HepG2 (cell line): ENCODE data around the gene ADGRG1. TPM values are rescaled to one million over a fixed set of nuclear protein-coding genes. Genes with fewer than 3 reads are reported as not detected.
A peak's percentile ranks its signal among the peaks of the same experiment; 100 is the strongest.

ENCODE experiments used
- ATAC-seq: fragments of 200-7000 bp; cut with Tn5 transposase; 3 replicates; pipeline ENCODE4 v1.9.1; 2020; ENCODE audit warnings: mild to moderate bottlenecking, moderate library complexity
- BruUV-seq: library from RNA; stranded (reverse); fragments of 400-500 nt; replicated peaks from 2 replicates; lab custom pipeline; 2021; lab: Mats Ljungman, UMichigan
- CTCF ChIA-PET: fragments of 300-600 bp; formaldehyde crosslinking; extraction: SDS; loops from one replicate; lab custom pipeline; 2021; ENCODE audit warnings: low total read pairs, inconsistent platforms, low intra/inter-chr PET ratio; lab: Yijun Ruan, JAX
- POLR2A ChIA-PET: fragments of 350-600 bp; sonication (Branson Sonifier 250); formaldehyde crosslinking; loops from one replicate; lab custom pipeline; 2020; ENCODE audit warnings: antibody characterized with exemption, inconsistent platforms; lab: Yijun Ruan, JAX
- DNase-seq: peaks from one replicate; pipeline ENCODE4 v3.0.0-alpha.2; 2015; ENCODE audit warnings: low spot score
- FAIRE-seq: peaks from 3 replicates; lab custom pipeline; 2011; peaks lifted over from hg19 to GRCh38; lab: Jason Lieb, UNC
- H2AFZ ChIP-seq: one replicate; pipeline ENCODE4 v1.6.1; 2011; ENCODE audit warnings: low read length, inconsistent platforms
- H3K27ac ChIP-seq: fragments of 300-600 bp; 3 replicates; pipeline ENCODE4 v1.8.0; 2011; ENCODE audit warnings: mixed run types, mild to moderate bottlenecking, mixed read lengths, low read length, inconsistent platforms; ENCODE audit not compliant: insufficient read depth; ENCODE audit errors: extremely low read length
- H3K27me3 ChIP-seq, 2 experiments: fragments of 200-600 bp in 1 of 2; 2 replicates in 1 of 2; 3 replicates in 1 of 2; pipeline versions ENCODE4 v1.6.0 to v1.8.0; 2011; ENCODE audit warnings: low read length in 2 of 2, mild to moderate bottlenecking in 2 of 2, moderate library complexity in 2 of 2, inconsistent platforms in 1 of 2; ENCODE audit not compliant: insufficient read depth in 2 of 2, control insufficient read depth in 1 of 2
- H3K36me3 ChIP-seq, 2 experiments: fragments of 200-600 bp in 1 of 2; replicated peaks in 1 of 2; 2 replicates in 1 of 2; 3 replicates in 1 of 2; pipeline versions ENCODE4 v1.5.1 to v1.8.0; 2011; ENCODE audit warnings: low read length in 2 of 2, inconsistent platforms in 1 of 2; ENCODE audit not compliant: insufficient read depth in 2 of 2, control insufficient read depth in 1 of 2
- H3K4me1 ChIP-seq: 2 replicates; pipeline ENCODE4 v1.5.1; 2012; ENCODE audit warnings: low read length, inconsistent platforms; ENCODE audit not compliant: insufficient read depth
- H3K4me2 ChIP-seq: 2 replicates; pipeline ENCODE4 v1.6.0; 2011; ENCODE audit warnings: low read depth, low read length, inconsistent platforms
- H3K4me3 ChIP-seq, 3 experiments: fragments of 200-600 bp in 1 of 3; sonication (generic), shearing (Covaris generic) in 1 of 3; replicated peaks in 1 of 3; 2 replicates each; pipeline ENCODE4 v1.5.1; 2011 to 2016; ENCODE audit warnings: low read length in 3 of 3, inconsistent platforms in 2 of 3, low read depth in 2 of 3, mild to moderate bottlenecking in 2 of 3, control low read depth in 1 of 3, mixed read lengths in 1 of 3; ENCODE audit not compliant: insufficient read depth in 1 of 3
- H3K79me2 ChIP-seq: one replicate; pipeline ENCODE4 v1.6.1; 2011; ENCODE audit warnings: low read length, inconsistent platforms; ENCODE audit not compliant: insufficient read depth
- H3K9ac ChIP-seq: 2 replicates; pipeline ENCODE4 v1.6.0; 2011; ENCODE audit warnings: mild to moderate bottlenecking, low read depth, low read length, inconsistent platforms; ENCODE audit not compliant: insufficient read depth
- H3K9me3 ChIP-seq: 2 replicates; pipeline ENCODE4 v1.5.1; 2012; ENCODE audit warnings: mild to moderate bottlenecking, low read length
- H4K20me1 ChIP-seq: 2 replicates; pipeline ENCODE4 v1.6.0; 2011; ENCODE audit warnings: inconsistent platforms, mild to moderate bottlenecking, low read length, moderate library complexity; ENCODE audit not compliant: insufficient read depth
- AGO1 ChIP-seq: fragments of 200-400 bp; formaldehyde crosslinking; IDR thresholded peaks from 2 replicates; pipeline ENCODE4 v1.6.1; 2017; ENCODE audit warnings: mild to moderate bottlenecking, low read depth, low read length, moderate library complexity; ENCODE audit not compliant: poor library complexity, severe bottlenecking
- ATM ChIP-seq: fragments of 450-650 bp; IDR thresholded peaks from 2 replicates; pipeline ENCODE4 v1.7.1; 2017; ENCODE audit warnings: mild to moderate bottlenecking, borderline replicate concordance
- HMG20A ChIP-seq: IDR thresholded peaks from 2 replicates; pipeline ENCODE4 v1.6.1; 2016; ENCODE audit warnings: borderline replicate concordance
- HNF4G ChIP-seq, 2 experiments: sonication (generic) in 1 of 2; formaldehyde crosslinking in 1 of 2; IDR thresholded peaks; 2 replicates each; pipeline versions ENCODE4 v1.4.0 to v1.6.1; 2011 to 2020; ENCODE audit warnings: borderline replicate concordance in 2 of 2, low read depth in 2 of 2, mild to moderate bottlenecking in 2 of 2, low read length in 1 of 2, missing genetic modification reagents in 1 of 2, moderate library complexity in 1 of 2
- HNRNPK ChIP-seq: fragments of 200-400 bp; formaldehyde crosslinking; IDR thresholded peaks from 2 replicates; pipeline ENCODE4 v1.6.1; 2018; ENCODE audit warnings: low read length, low read depth, moderate library complexity, mild to moderate bottlenecking; ENCODE audit not compliant: poor library complexity, severe bottlenecking
- IRX3 ChIP-seq: sonication (generic); formaldehyde crosslinking; IDR thresholded peaks from 2 replicates; pipeline ENCODE4 v1.8.1; 2023; ENCODE audit warnings: mild to moderate bottlenecking, low read depth, missing genetic modification reagents, borderline replicate concordance
- ISL2 ChIP-seq: sonication (generic); formaldehyde crosslinking; IDR thresholded peaks from 2 replicates; pipeline ENCODE4 v1.5.0; 2020; ENCODE audit warnings: missing genetic modification reagents
- JDP2 ChIP-seq: sonication (generic); formaldehyde crosslinking; IDR thresholded peaks from 2 replicates; pipeline ENCODE4 v1.8.1; 2022; ENCODE audit warnings: missing genetic modification reagents, borderline replicate concordance
- KDM4B ChIP-seq: sonication (generic); formaldehyde crosslinking; IDR thresholded peaks from 2 replicates; pipeline ENCODE4 v1.4.0; 2020; ENCODE audit warnings: missing genetic modification reagents
- MATR3 ChIP-seq: sonication (generic); formaldehyde crosslinking; IDR thresholded peaks from 2 replicates; pipeline ENCODE4 v1.4.0; 2020; ENCODE audit warnings: missing genetic modification reagents
- MAZ ChIP-seq, 2 experiments: sonication (generic) in 1 of 2; formaldehyde crosslinking in 1 of 2; IDR thresholded peaks; 2 replicates each; pipeline versions ENCODE4 v1.5.0 to v1.6.1; 2012 to 2020; ENCODE audit warnings: low read depth in 2 of 2, mild to moderate bottlenecking in 2 of 2, borderline replicate concordance in 1 of 2, improper control_type of control experiment in 1 of 2, low read length in 1 of 2, missing genetic modification reagents in 1 of 2, moderate library complexity in 1 of 2
- SP1 ChIP-seq, 2 experiments: fragments of 450-650 bp in 1 of 2; sonication (generic) in 1 of 2; formaldehyde crosslinking in 1 of 2; IDR thresholded peaks; 2 replicates each; pipeline versions ENCODE4 v1.4.0 to v1.6.1; 2016 to 2020; ENCODE audit warnings: missing genetic modification reagents in 1 of 2
- TGIF2 ChIP-seq: IDR thresholded peaks from 2 replicates; pipeline ENCODE4 v1.6.1; 2016; ENCODE audit warnings: control low read depth, missing compliant biosample characterization
- THYN1 ChIP-seq: sonication (generic); formaldehyde crosslinking; IDR thresholded peaks from 2 replicates; pipeline ENCODE4 v1.8.1; 2023; ENCODE audit warnings: low read depth, mild to moderate bottlenecking, moderate library complexity, missing genetic modification reagents, borderline replicate concordance
- YEATS4 ChIP-seq: sonication (generic); formaldehyde crosslinking; IDR thresholded peaks from 2 replicates; pipeline ENCODE4 v1.4.0; 2020; ENCODE audit warnings: missing genetic modification reagents, borderline replicate concordance
- ZC3H13 ChIP-seq: sonication (generic); formaldehyde crosslinking; IDR thresholded peaks from 2 replicates; pipeline ENCODE4 v1.8.1; 2023; ENCODE audit warnings: mild to moderate bottlenecking, missing genetic modification reagents, moderate library complexity
- ZNF260 ChIP-seq: sonication (generic); formaldehyde crosslinking; IDR thresholded peaks from 2 replicates; pipeline ENCODE4 v1.4.0; 2020; ENCODE audit warnings: missing genetic modification reagents, low read depth, mild to moderate bottlenecking, borderline replicate concordance
- ZNF615 ChIP-seq: sonication (generic); formaldehyde crosslinking; IDR thresholded peaks from 2 replicates; pipeline ENCODE4 v1.5.0; 2020; ENCODE audit warnings: mild to moderate bottlenecking, missing genetic modification reagents, borderline replicate concordance
- ZNF709 ChIP-seq: sonication (generic); formaldehyde crosslinking; IDR thresholded peaks from 2 replicates; pipeline ENCODE4 v1.5.0; 2020; ENCODE audit warnings: mild to moderate bottlenecking, missing genetic modification reagents
- ZNF883 ChIP-seq: sonication (generic); formaldehyde crosslinking; IDR thresholded peaks from 2 replicates; pipeline ENCODE4 v1.5.1; 2020; ENCODE audit warnings: mild to moderate bottlenecking, missing genetic modification reagents; ENCODE audit errors: not compliant biosample characterization
- WGBS: methylation state at CpG from one replicate; pipeline ENCODE4 v1.1.6; 2017; ENCODE audit warnings: low lambda C conversion rate; 5-methylcytosine and 5-hydroxymethylcytosine counted together
- in situ Hi-C: cut with HindIII; loops from 2 replicates; pipeline ENCODE4 v1.10.0; 2017; ENCODE audit warnings: low pct_unique_long_range_greater_than_20kb; ENCODE audit not compliant: extremely low pct_ligation_motif_present
- intact Hi-C: fragments of 100-400 bp; cut with micrococcal nuclease; formaldehyde crosslinking; loops from one replicate; pipeline ENCODE4 v1.10.0; 2022; ENCODE audit not compliant: unreplicated experiment
- polyA plus RNA-seq, 8 experiments: library from polyadenylated mRNA; depleted of rRNA in 3 of 8; stranded (reverse) in 7 of 8; unstranded in 1 of 8; fragments of >200 nt; fragmentation: Illumina TruSeq in 4 of 8; extraction: Trizol in 4 of 8; gene quantifications; 2 replicates each; pipeline versions ENCODE4 v1.2.1 to v1.2.3, GENCODE V29; 2011 to 2016; ENCODE audit warnings: low read depth in 4 of 8, missing spikeins in 1 of 8, mixed read lengths in 1 of 8; ENCODE audit not compliant: insufficient read depth in 1 of 8
- total RNA-seq, 5 experiments: library from RNA; depleted of rRNA; stranded (reverse); fragments of >200 nt; fragmentation: Illumina TruSeq; extraction: Trizol; gene quantifications; 2 replicates each; pipeline ENCODE4 v1.2.3, GENCODE V29; 2016; ENCODE audit warnings: low read depth in 1 of 5

Gene ADGRG1
- total and polyA plus RNA-seq, 2 of the 13 experiments (the other 11 are each of a cell fraction or from before 2014, with no cell fraction given), result 2.7 to 5.9 TPM

DNA sequence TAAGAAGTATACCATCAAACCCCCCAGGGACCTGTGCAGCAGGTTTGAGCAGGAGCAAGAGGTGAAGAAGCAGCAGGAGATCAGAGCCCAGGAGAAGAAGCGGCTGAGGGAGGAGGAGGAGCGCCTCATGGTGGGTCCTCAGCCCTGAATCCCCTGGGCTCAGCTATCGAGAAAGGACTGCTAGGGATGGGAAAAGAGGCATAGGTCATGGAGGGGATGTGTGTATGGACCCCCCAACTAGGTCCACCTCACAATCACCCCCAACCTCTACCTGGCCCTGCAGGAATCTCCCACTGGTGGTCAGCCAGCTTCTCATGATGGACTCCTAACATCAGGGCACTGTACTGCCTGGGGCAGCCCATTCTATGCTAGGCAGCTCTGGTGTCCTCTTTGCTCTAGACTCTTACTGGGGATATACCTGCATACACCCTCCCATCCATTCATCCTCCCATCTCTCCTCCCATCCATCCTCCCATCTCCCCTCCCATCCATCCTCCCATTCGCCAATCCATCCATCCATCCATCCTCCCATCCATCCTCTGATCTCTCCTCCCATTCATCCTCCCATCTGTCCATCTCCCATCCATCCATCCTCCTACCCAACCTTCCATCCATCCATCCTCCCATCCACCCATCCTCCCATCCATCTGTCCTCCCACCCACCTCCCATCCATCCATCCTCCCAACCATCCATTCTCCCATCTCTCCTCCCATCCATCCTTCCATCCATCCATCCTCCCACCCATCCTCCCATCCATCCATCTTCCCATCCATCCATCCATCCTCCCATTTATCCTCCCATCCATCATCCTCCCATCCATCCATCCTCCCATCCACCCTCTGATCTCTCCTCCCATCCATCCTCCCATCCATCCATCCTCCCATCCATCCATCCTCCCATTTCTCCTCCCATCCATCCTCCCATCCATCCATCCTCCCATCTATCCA is 76.7 kb downstream of the ADGRG1 start:
- intact Hi-C loops, result loop anchor here (1.0 to 2.0 kb wide), 2 partner anchors 15 to 44 kb away; no protein-coding TSS in a partner anchor
- peak overlapping the region; percentile 68 for H3K9ac ChIP-seq
- BruUV-seq, result no TSS peak
- DNase-seq, result no peak
- CTCF ChIA-PET, result interaction anchor here (0.8 kb wide), 1 partner anchor 56 kb away, joined by 4 read pairs; no protein-coding TSS in a partner anchor
- H3K4me2 ChIP-seq, result peak overlapping the region; percentile 94
- ATAC-seq, result peak; percentile 1; the same call in 1 of the 3 replicates
- WGBS, result 32% methylated on average over 4 of the region's 4 CpGs
- H3K9me3 ChIP-seq, result no peaks in the 10 kb centered on the region
- in situ Hi-C loops, result no loop called here
- H3K27me3 ChIP-seq, result no peaks in the 10 kb centered on the region
- H4K20me1 ChIP-seq, result no peaks in the 10 kb centered on the region
- POLR2A ChIA-PET, result interaction anchor here (1.1 to 2.8 kb wide), 8 partner anchors 11 to 319 kb away, joined by 3 to 42 read pairs (median 10); partner anchors contain the start of genes ADGRG3, DRC7 and KATNB1
- H3K4me1 ChIP-seq, result peaks cover 72% of the 10 kb centered on the region
- H3K36me3 ChIP-seq, result no peaks in the 10 kb centered on the region
- no peaks in the 10 kb centered on the region for H3K79me2 ChIP-seq
- H3K27ac ChIP-seq, result peak overlapping the region; percentile 92
- no peak overlapping the region for H2AFZ ChIP-seq
- FAIRE-seq, result no peak
- peak overlapping the region; percentile 11 to 58 (median 52) for H3K4me3 ChIP-seq
- TF ChIP-seq MATR3 (no peak), SP1 (IDR thresholded peaks at IDR 0.05) (0 out of 2 replicates have a peak, but pooled peaks have one; percentile 8), SP1 (CRISPR knock-in tag; IDR thresholded peaks at IDR 0.05) (no peak), ZNF260 (no peak), ZNF709 (CRISPR knock-in tag) (no peak), YEATS4 (no peak), JDP2 (CRISPR knock-in tag) (no peak), MAZ (IDR thresholded peaks at IDR 0.05; ENCODE audit: borderline replicate concordance, low read depth, low read length) (no peak), MAZ (CRISPR knock-in tag; IDR thresholded peaks at IDR 0.05; ENCODE audit: low read depth) (0 out of 2 replicates have a peak, but pooled peaks have one; percentile 6), HMG20A (CRISPR knock-in tag) (no peak), HNRNPK (peak; percentile 59), THYN1 (no peak), ATM (peak; percentile 37; the same call in 1 of the 2 replicates), ZC3H13 (CRISPR knock-in tag) (no peak), ZNF615 (no peak), HNF4G (IDR thresholded peaks at IDR 0.05; ENCODE audit: borderline replicate concordance, low read depth, low read length) (no peak), HNF4G (CRISPR knock-in tag; IDR thresholded peaks at IDR 0.05; ENCODE audit: borderline replicate concordance, low read depth) (no peak), TGIF2 (CRISPR knock-in tag) (no peak), ZNF883 (CRISPR knock-in tag) (peak; percentile 20), AGO1 (no peak), IRX3 (CRISPR knock-in tag) (no peak), KDM4B (CRISPR knock-in tag) (no peak), ISL2 (CRISPR knock-in tag) (no peak)
